Stimulated activated CD8-positive, alpha-beta memory T cell treated with anti-CD3 and anti-CD28 coated beads, Interleukin-7, amount 100 ng/mL, for 48 hours (primary cell): ENCODE results near the gene E4F1.

Experiments
- DNase-seq, 2 donors: peaks; one replicate each; pipeline ENCODE4 v3.0.0-alpha.2; 2020; ENCODE audit warnings: low read depth in 1 of 2; ENCODE audit errors: extremely low read depth in 1 of 2

Gene E4F1

DNA sequence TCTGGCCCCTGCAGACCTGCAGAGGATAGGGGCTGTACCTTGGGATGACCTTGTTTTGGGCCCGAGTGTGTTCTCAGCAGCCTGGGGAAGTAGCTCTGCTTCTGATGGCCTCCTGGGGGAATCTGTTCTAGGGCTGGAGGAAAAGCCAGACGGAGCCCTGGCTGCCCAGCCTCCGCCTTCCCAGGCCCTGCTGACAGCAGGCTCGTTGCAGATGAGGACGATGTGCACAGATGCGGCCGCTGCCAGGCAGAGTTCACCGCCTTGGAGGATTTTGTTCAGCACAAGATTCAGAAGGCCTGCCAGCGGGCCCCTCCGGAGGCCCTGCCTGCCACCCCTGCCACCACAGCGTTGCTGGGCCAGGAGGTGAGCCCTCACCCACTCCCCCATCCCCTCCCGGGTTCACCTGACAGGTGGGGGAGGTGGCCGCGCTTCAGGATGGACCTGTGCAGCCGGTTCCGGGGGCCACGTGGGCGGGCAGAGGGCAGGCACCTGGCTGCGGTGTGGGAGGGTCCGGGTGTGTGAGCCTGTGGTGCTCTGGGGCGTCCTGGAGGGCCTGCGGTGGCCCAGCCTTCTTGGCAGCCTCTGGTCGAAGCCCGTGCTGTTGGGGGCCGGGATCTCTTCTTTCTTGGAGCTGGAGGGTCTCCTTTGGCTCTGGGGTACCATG lies 4.9 kb downstream of the E4F1 start:
- no peak for DNase-seq

DNA sequence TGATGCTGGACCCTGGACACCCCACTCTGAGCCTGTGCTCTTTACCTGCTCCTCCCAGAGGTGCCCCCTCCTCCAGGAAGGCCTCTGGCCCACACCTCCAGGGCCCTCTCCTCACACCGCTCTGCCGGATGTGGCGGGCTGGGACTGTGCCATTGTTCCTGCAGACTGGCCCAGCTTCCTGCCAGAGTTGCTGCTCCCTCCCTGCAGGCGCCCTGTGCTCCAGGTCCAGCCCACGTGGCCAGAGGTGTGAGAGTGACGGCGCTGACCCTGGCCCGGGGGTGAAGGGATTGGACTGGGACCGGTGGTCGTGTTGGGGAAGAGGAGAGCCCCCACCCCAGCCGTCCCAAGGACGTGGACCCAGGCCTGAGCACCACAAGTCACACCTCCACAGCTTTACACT lies 5.7 kb downstream of the E4F1 start:
- no peak for DNase-seq

GRCh38 chr16:2229632-2230250 lies 6.3 kb downstream of the E4F1 start:
- no peak for DNase-seq

GRCh38 chr16:2230376-2230775 lies 7.0 kb downstream of the E4F1 start:
- no peak for DNase-seq

DNA sequence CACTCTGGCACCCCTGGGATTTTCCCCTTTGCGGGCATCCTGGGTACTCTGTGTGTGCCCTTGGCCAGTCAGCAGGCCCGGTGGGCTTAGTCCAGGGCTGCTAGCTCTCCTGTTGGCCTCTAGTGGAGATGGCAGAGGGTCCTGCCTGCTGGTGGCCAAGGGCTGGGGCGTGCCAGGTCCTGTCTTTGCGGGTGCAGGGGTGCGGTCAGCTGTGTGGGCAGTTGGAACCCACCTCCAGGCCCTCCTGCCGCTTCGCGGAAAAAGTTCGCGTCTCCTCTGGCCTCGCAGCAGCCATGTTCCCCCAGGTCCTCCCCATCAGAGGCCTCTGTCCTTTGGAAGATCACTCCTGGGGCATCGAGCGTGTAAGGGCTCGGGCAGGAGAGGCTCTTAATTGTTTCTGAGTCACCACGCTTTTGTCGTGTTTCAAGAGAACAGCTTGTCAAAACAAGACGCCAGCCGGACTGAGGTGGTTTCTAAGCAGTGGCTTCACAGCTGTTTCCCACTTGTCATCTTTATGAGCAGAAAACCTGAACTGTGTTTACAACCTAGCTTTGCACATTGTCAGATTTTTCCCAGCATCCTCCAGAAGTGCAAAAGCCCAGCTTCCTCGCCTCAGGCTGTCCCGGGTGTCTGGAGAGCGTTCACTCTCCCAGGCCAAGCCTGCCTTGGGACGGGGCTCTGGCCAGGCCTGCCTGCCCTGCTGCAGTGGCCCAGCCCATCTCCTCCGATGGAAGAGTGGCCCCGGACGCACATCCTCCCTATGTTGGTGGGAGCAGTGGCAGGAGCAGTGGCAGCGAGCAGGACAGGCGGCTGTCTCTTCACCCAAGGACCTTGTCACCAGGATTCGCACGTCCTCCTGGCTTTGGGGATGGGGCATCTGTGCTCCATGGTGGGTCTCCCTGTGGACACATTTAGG lies 7.9 kb downstream of the E4F1 start:
- no peak for DNase-seq

- no peak for DNase-seq
These were observed 9.0 kb downstream of the E4F1 start for GRCh38 chr16:2232094-2232990.

DNA sequence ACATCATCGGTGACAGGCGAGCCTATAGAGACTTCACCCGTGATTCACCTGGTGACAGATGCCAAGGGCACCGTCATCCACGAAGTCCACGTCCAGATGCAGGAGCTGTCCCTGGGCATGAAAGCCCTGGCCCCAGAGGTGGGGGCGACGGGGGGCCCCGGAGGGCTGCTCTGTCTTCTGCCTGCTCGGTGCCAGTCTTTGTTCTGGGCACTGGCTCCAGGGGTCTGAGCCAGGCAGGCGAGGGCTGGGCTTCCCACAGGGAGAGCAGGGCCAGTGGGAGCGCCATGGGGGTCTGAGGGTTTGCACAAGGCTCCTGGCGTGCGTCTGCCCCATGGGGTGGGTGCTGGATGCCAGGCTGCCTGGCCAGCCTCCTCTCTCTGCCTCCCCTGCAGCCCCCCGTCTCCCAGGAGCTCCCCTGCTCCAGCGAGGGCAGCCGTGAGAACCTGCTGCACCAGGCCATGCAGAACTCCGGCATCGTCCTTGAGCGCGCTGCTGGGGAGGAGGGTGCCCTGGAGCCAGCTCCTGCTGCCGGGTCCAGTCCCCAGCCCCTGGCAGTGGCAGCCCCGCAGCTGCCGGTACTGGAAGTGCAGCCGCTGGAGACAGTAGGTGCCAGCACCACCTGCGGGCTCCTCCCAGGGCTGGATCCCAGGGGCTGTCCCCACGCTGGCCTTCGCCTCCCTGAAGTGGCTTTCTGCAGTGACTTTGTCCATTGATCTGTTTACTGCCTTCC lies 9.8 kb downstream of the E4F1 start:
- DNase-seq = no peak

DNA sequence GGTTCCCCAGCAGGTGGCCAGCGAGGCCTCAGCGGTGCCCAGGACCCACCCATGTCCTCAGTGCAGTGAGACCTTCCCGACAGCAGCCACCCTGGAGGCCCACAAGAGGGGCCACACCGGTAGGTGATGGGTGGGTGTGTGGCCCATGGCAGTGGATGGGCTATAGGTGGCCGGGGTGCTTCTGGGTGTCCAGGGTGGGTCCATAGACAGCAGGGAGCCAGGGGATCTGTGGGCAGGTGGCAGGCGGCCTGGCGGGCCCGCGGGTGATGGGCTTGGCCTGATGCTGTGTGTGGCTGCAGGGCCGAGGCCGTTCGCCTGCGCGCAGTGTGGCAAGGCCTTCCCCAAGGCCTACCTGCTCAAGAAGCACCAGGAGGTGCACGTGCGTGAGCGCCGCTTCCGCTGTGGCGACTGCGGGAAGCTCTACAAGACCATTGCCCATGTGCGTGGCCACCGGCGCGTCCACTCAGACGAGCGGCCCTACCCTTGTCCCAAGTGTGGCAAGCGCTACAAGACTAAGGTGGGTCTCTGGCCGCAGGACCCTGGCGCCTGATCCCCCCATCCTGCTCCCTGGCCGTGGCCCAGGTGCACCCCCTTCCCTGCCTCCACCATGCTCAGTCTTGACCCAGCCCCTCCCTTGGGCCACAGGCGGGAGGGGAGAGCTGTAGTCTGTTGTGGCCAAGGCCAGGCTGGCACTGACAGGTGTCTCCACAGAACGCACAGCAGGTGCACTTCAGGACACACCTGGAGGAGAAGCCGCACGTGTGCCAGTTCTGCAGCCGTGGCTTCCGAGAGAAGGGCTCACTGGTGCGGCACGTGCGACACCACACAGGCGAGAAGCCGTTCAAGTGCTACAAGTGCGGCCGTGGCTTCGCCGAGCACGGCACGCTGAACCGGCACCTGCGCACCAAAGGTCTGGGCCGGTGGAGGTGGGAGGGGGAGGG lies 10.8 kb downstream of the E4F1 start:
- no peak for DNase-seq

DNA sequence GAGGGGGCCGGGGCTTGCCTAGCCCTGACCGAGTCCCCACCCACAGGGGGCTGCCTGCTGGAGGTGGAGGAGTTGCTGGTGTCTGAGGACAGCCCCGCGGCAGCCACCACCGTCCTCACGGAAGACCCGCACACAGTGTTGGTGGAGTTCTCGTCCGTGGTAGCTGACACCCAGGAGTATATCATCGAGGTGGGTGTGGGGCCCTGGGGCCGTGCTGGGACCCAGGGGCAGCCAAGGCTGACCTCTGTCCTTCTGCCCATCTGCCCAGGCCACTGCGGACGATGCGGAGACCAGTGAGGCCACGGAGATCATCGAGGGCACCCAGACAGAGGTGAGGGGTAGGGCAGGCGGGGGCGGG lies 11.4 kb downstream of the E4F1 start:
- DNase-seq = no peak

DNA sequence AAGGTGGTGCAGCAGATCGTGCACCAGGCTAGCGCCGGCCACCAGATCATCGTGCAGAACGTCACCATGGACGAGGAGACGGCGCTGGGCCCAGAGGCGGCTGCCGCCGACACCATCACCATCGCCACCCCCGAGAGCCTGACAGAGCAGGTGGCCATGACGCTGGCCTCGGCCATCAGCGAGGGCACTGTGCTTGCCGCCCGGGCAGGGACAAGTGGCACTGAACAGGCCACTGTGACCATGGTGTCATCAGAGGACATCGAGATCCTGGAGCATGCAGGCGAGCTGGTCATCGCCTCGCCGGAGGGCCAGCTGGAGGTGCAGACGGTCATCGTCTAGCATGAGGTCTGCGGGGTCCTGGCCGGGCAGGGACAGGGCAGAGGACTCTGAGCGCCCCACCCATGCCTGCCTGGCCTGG lies 11.9 kb downstream of the E4F1 start:
- no peak for DNase-seq

DNA sequence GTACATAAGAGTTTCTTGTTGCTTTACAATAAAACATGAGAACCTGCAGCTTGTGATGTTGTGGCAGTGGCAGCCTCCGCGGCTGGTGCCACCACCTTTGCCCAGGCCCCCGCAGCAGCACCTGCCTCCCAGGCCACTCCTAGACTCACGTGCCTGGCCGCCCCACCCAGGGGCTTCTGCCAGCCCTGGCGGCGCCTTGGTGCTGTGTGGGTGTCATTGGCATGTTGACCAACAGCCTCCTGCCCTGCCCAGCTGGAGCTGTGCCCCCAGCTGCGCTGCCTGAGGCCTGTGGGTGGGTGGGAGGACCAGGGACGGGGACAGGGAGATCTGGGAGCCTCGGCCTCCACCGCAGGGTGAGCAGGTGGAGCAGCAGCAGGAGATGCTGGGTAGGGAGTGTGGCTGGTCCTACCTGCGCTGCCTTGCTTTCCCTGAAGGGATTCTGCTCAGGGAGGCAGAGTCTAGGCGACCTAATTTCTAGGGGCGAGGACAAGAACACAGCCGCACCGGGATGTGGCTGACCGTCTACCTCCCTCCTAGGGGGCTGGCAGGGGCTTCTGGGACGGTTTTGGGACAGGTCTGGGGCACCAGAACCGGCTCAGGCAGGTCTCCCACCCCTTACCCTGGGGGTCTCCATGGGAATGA lies 12.4 kb downstream of the E4F1 start:
- DNase-seq = no peak

DNA sequence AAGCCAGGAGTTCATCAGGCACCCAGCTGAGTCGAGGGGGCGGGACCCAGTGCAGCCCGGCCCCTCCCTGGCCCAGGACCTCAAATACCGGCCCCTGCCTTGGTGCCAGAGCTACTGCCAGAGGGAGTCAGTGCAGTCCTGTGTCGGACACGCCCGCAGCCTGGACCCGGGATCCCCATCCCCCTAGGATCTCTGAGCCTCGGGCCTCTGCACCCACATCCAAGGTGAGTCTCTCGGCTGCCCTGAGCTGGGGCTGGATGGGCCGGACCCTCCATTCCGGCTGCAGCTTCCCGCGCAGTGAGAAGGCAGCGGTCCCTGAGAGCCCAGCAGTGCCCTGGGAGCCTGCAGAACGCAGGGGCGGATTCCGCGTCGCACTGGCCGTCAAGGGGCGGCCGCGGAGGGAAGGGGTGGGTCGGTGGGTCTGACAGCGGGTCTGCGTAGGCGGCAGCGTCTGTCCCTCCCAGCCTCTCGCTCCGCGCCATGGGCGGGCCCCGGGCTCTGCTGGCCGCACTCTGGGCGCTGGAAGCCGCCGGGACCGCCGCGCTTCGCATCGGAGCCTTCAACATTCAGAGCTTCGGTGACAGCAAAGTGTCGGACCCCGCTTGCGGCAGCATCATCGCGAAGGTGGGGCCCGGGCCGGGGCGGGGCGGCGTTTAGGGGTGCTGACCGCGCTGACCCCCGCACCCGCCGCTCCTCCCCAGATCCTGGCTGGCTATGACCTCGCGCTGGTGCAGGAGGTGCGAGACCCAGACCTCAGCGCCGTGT lies 13.1 kb downstream of the E4F1 start, which contains the start of gene DNASE1L2:
TSS of gene DNASE1L2 (plus strand) at position 108 of the 765 bp plus-strand sequence. CDS start at position 481, 373 bp downstream.
- DNase-seq = no peak

- DNase-seq = no peak
These were observed 13.7 kb downstream of the E4F1 start for GRCh38 chr16:2237102-2237482.

DNA sequence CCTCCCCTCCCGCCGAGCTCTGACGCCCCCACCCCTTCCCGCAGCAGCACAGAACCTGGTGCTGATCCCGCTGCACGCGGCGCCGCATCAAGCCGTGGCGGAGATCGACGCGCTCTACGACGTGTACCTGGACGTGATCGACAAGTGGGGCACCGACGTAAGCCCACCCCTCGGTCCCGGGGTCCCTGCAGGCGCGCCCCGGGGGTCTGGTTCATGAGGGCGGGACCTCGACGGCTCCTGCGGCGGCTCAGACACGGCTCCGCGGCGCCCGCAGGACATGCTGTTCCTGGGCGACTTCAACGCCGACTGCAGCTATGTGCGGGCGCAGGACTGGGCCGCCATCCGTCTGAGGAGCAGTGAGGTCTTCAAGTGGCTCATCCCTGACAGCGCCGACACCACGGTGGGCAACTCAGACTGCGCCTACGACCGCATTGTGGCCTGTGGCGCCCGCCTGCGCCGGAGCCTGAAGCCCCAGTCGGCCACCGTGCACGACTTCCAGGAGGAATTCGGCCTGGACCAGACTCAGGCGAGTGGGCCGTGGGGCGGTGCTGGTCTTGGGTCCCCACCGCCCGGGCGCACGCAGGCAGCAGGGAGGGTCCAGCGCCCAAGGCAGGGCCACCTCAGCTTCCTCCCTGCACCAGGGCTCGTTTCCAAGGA lies 14.2 kb downstream of the E4F1 start:
- DNase-seq = no peak

DNA sequence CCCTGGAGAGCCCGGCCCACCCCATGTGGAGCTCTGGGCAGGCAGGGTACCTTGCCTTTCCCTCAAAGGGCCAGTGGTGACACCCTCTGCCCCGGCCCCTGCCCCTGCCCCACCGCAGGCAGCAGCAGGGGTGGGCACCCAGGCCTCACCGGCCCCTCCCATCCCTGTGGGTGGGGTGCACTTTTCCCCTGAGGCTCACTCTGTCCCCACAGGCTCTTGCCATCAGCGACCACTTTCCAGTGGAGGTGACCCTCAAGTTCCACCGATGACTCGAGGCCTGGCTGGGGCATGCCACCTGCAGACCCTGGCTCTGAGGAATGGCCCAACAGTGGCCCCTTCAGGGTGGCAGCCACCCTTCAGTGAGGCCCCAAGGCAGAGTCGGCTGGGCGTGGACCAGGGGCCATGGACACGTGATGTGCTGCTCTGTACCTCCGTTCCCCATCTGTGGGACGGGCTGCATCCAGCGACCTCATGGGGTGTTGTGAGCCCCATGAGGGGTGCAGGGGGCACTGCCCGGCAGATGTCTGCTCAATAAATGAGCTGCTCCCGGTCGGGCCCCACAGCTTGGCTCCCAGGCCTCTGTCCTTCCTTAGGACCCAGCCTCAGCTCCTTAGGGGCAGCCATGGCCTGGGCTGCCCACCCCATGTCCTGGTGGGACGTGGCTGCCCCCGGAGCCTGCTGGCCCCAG lies 14.9 kb downstream of the E4F1 start:
- DNase-seq = no peak

- DNase-seq = no peak
These were observed 15.7 kb downstream of the E4F1 start for GRCh38 chr16:2238838-2239675.
